H9 (cell line): ENCODE results near the gene AKAP17A. TPM values are rescaled to one million over a fixed set of nuclear protein-coding genes. Genes with fewer than 3 reads are reported as not detected.

Source experiments
- DNase-seq: peaks from one replicate; pipeline ENCODE4 v3.0.0-alpha.2; 2017
- H2AFZ ChIP-seq: one replicate; pipeline ENCODE4 v1.6.1; 2013; ENCODE audit warnings: mild to moderate bottlenecking, low read length, control low read depth, moderate library complexity
- H2AK5ac ChIP-seq: 2 replicates; pipeline ENCODE4 v1.6.1; 2013; ENCODE audit warnings: low read length, control low read depth, mixed read lengths; ENCODE audit not compliant: insufficient read length
- H2BK120ac ChIP-seq: one replicate; pipeline ENCODE4 v1.6.1; 2013; ENCODE audit warnings: low read depth, mild to moderate bottlenecking, low read length, control low read depth, inconsistent platforms; ENCODE audit not compliant: poor library complexity, severe bottlenecking
- H2BK12ac ChIP-seq: 2 replicates; pipeline ENCODE4 v1.6.1; 2013; ENCODE audit warnings: low read length, control low read depth, mixed read lengths, low read depth; ENCODE audit not compliant: insufficient read length
- H2BK15ac ChIP-seq: 2 replicates; pipeline ENCODE4 v1.6.1; 2013; ENCODE audit warnings: low read depth, low read length, control low read depth
- H2BK20ac ChIP-seq: one replicate; pipeline ENCODE4 v1.6.1; 2013; ENCODE audit warnings: low read depth, mild to moderate bottlenecking, low read length, control low read depth, inconsistent platforms; ENCODE audit not compliant: poor library complexity, severe bottlenecking
- H2BK5ac ChIP-seq: 2 replicates; pipeline ENCODE4 v1.6.1; 2013; ENCODE audit warnings: low read length, control low read depth, mixed read lengths; ENCODE audit not compliant: insufficient read length
- H3K14ac ChIP-seq: 2 replicates; pipeline ENCODE4 v1.6.1; 2013; ENCODE audit warnings: low read length, control low read depth; ENCODE audit not compliant: insufficient read depth
- H3K18ac ChIP-seq: 2 replicates; pipeline ENCODE4 v1.6.1; 2013; ENCODE audit warnings: low read depth, mild to moderate bottlenecking, mixed read lengths, low read length, control low read depth; ENCODE audit not compliant: insufficient read length
- H3K23ac ChIP-seq: 2 replicates; pipeline ENCODE4 v1.6.1; 2013; ENCODE audit warnings: low read length, control low read depth, mixed read lengths, low read depth; ENCODE audit not compliant: insufficient read length
- H3K23me2 ChIP-seq: 2 replicates; pipeline ENCODE4 v1.6.1; 2013; ENCODE audit warnings: low read depth, mild to moderate bottlenecking, mixed read lengths, low read length, control low read depth; ENCODE audit not compliant: insufficient read length, poor library complexity, severe bottlenecking
- H3K27ac ChIP-seq: 2 replicates; pipeline ENCODE4 v1.5.1; 2013; ENCODE audit warnings: low read length, control low read depth, mixed read lengths, low read depth; ENCODE audit not compliant: insufficient read length
- H3K27me3 ChIP-seq: 2 replicates; pipeline ENCODE4 v1.6.1; 2013; ENCODE audit warnings: low read length, control low read depth, inconsistent platforms; ENCODE audit not compliant: insufficient read depth
- H3K4ac ChIP-seq: 2 replicates; pipeline ENCODE4 v1.6.1; 2013; ENCODE audit warnings: low read depth, mild to moderate bottlenecking, control low read depth, inconsistent platforms, low read length, moderate library complexity
- H3K4me1 ChIP-seq: 2 replicates; pipeline ENCODE4 v1.6.1; 2013; ENCODE audit warnings: low read length, control low read depth, inconsistent platforms; ENCODE audit not compliant: insufficient read depth
- H3K4me2 ChIP-seq: 2 replicates; pipeline ENCODE4 v1.6.1; 2013; ENCODE audit warnings: low read length, control low read depth, mixed read lengths; ENCODE audit not compliant: insufficient read length, insufficient read depth
- H3K56ac ChIP-seq: 2 replicates; pipeline ENCODE4 v1.6.1; 2013; ENCODE audit warnings: low read depth, mild to moderate bottlenecking, mixed read lengths, low read length, control low read depth; ENCODE audit not compliant: insufficient read length
- H3K79me1 ChIP-seq: 2 replicates; pipeline ENCODE4 v1.6.1; 2013; ENCODE audit warnings: low read depth, mild to moderate bottlenecking, moderate library complexity, low read length, control low read depth, inconsistent platforms; ENCODE audit not compliant: insufficient read depth, poor library complexity, severe bottlenecking
- H3K79me2 ChIP-seq: 2 replicates; pipeline ENCODE4 v1.6.1; 2013; ENCODE audit warnings: low read length, control low read depth, inconsistent platforms; ENCODE audit not compliant: insufficient read depth
- H3K9ac ChIP-seq: 2 replicates; pipeline ENCODE4 v1.6.1; 2013; ENCODE audit warnings: low read length, control low read depth, mixed read lengths; ENCODE audit not compliant: insufficient read length; ENCODE audit errors: extremely low read depth
- H3K9me3 ChIP-seq: one replicate; pipeline ENCODE4 v1.6.1; 2013; ENCODE audit warnings: low read depth, low read length, inconsistent platforms; ENCODE audit not compliant: control insufficient read depth
- H3T11ph ChIP-seq: one replicate; pipeline ENCODE4 v1.6.1; 2013; ENCODE audit warnings: mild to moderate bottlenecking, low read length, control low read depth, inconsistent platforms
- H4K20me1 ChIP-seq: one replicate; pipeline ENCODE4 v1.6.1; 2013; ENCODE audit not compliant: control insufficient read depth, insufficient read length, insufficient read depth
- H4K5ac ChIP-seq: 2 replicates; pipeline ENCODE4 v1.6.1; 2013; ENCODE audit warnings: low read depth, mild to moderate bottlenecking, mixed read lengths, low read length, control low read depth; ENCODE audit not compliant: insufficient read length
- H4K8ac ChIP-seq: replicated peaks from 2 replicates; pipeline ENCODE4 v1.6.1; 2013; ENCODE audit warnings: low read length, control low read depth, mixed read lengths, low read depth; ENCODE audit not compliant: insufficient read length
- H4K91ac ChIP-seq: 2 replicates; pipeline ENCODE4 v1.6.1; 2013; ENCODE audit warnings: low read depth, mild to moderate bottlenecking, moderate library complexity, mixed read lengths, low read length, control low read depth; ENCODE audit not compliant: insufficient read length
- H3K27ac Mint-ChIP-seq, 3 experiments: 2 replicates in 2 of 3; 3 replicates in 1 of 3; pipeline ENCODE4 v1.8.0; 2020 to 2021; ENCODE audit warnings: mixed read lengths in 3 of 3, mild to moderate bottlenecking in 1 of 3, moderate library complexity in 1 of 3
- H3K27me3 Mint-ChIP-seq: 2 replicates; pipeline ENCODE4 v1.8.0; 2021; ENCODE audit warnings: low read depth, mild to moderate bottlenecking, moderate library complexity, mixed read lengths
- H3K36me3 Mint-ChIP-seq, 3 experiments: 2 replicates in 2 of 3; 3 replicates in 1 of 3; pipeline ENCODE4 v1.8.0; 2020 to 2021; ENCODE audit warnings: low read depth in 3 of 3, mixed read lengths in 3 of 3; ENCODE audit not compliant: insufficient read depth in 1 of 3
- H3K4me1 Mint-ChIP-seq, 2 experiments: 2 replicates each; pipeline ENCODE4 v1.8.0; 2020; ENCODE audit warnings: mixed read lengths in 2 of 2
- H3K4me3 Mint-ChIP-seq, 2 experiments: 2 replicates in 1 of 2; 3 replicates in 1 of 2; pipeline ENCODE4 v1.8.0; 2020 to 2021; ENCODE audit warnings: mild to moderate bottlenecking in 2 of 2, mixed read lengths in 2 of 2, moderate library complexity in 1 of 2
- H3K9me3 Mint-ChIP-seq, 2 experiments: 2 replicates in 1 of 2; 3 replicates in 1 of 2; pipeline ENCODE4 v1.8.0; 2020; ENCODE audit warnings: mild to moderate bottlenecking in 2 of 2, mixed read lengths in 2 of 2, moderate library complexity in 1 of 2
- WGBS: extraction: QIAGEN DNeasy Blood & Tissue Kit; methylation state at CpG from one replicate; pipeline ENCODE4 v1.1.7; 2013; ENCODE audit warnings: missing lambda C conversion rate, low lambda C conversion rate, mixed read lengths; ENCODE audit not compliant: insufficient read length; ENCODE audit errors: extremely low coverage; 5-methylcytosine and 5-hydroxymethylcytosine counted together
- total RNA-seq: library from RNA; stranded (reverse); gene quantifications from 2 replicates; pipeline ENCODE4 v1.2.1, GENCODE V29; 2021
- TF ChIP-seq, protein P1 (sequence below): fragments of 200-600 bp; sonication (generic); conservative IDR thresholded peaks from 3 replicates; pipeline ENCODE4 v1.8.0; 2021; ENCODE audit warnings: antibody characterized with exemption, mild to moderate bottlenecking

The AKAP17A gene
- total RNA-seq, 1 experiment from 2014 or later = 39.7 TPM

DNA sequence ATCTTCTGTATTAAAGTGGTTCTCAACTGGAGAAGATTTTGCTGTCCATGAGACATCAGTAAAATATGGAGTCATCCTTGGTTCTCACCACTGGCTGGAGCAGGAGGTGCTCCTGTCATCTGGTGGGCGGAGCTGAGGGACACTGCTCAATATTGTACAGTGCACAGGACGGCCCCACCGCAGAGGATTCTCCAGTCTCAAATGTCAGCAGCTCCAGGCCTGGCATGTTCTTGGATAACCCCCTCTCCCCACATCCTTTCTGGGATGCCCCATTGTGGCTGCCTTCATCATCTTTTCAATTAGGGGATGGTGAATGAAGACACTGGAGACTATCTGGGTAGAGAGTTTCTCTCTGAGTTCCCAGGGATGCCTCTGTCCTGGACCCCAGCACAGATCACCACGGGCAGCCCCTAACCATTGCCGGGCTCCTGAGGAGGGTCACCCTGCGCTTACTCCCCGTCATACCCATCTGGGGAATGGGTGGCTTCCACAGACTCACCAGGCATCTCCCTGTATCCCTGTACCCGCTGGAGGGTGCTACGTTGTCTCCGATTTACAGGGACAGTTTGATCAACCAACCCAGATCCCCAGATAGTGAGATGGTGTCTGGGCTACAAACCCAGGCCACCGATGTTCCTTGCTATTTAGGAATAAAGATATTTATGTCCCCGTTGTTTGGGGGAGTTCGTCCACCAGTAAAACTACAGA is 32.5 kb upstream of the AKAP17A start:
- Histone ChIP-seq H3K18ac (no peak overlapping the region), H3K9ac (no peak overlapping the region), H3K4me2 (no peak overlapping the region), H2AK5ac (no peak overlapping the region), H2BK5ac (no peak overlapping the region), H4K8ac (no peak overlapping the region), H3K56ac (no peak overlapping the region), H3K23me2 (no peaks in the 10 kb centered on the region), H2BK120ac (no peak overlapping the region), H3K79me2 (no peaks in the 10 kb centered on the region), H3K9me3 (no peaks in the 10 kb centered on the region), H4K91ac (no peak overlapping the region), H3K23ac (no peak overlapping the region), H2BK15ac (no peak overlapping the region), H3K14ac (no peak overlapping the region), H3T11ph (no peak overlapping the region), H3K4ac (no peak overlapping the region), H3K27ac (no peak overlapping the region), H2BK12ac (peak overlapping the region; percentile 62), H3K79me1 (no peaks in the 10 kb centered on the region), H4K5ac (no peak overlapping the region), H3K27me3 (no peaks in the 10 kb centered on the region), H2AFZ (no peak overlapping the region), H2BK20ac (no peak overlapping the region), H4K20me1 (no peaks in the 10 kb centered on the region), H3K4me1 (no peaks in the 10 kb centered on the region)
- H3K4me3 Mint-ChIP-seq = no peak overlapping the region
- TF ChIP-seq, protein P1, sequence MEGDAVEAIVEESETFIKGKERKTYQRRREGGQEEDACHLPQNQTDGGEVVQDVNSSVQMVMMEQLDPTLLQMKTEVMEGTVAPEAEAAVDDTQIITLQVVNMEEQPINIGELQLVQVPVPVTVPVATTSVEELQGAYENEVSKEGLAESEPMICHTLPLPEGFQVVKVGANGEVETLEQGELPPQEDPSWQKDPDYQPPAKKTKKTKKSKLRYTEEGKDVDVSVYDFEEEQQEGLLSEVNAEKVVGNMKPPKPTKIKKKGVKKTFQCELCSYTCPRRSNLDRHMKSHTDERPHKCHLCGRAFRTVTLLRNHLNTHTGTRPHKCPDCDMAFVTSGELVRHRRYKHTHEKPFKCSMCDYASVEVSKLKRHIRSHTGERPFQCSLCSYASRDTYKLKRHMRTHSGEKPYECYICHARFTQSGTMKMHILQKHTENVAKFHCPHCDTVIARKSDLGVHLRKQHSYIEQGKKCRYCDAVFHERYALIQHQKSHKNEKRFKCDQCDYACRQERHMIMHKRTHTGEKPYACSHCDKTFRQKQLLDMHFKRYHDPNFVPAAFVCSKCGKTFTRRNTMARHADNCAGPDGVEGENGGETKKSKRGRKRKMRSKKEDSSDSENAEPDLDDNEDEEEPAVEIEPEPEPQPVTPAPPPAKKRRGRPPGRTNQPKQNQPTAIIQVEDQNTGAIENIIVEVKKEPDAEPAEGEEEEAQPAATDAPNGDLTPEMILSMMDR = no peak
- H3K27ac Mint-ChIP-seq = no peak overlapping the region
- H3K4me1 Mint-ChIP-seq = peaks cover 2 to 3% of the 10 kb centered on the region in 2 experiments; a peak in 2 of 4 replicates
- no CpG with 5 or more reads among the region's 13 CpGs for WGBS
- no peak for DNase-seq
- H3K9me3 Mint-ChIP-seq = peaks cover 6 to 8% of the 10 kb centered on the region in 2 experiments; a peak in 4 of 5 replicates
- H3K36me3 Mint-ChIP-seq = peaks cover 0 to 5% (median 0%) of the 10 kb centered on the region in 3 experiments; a peak in 1 of 7 replicates
- peaks cover 3% of the 10 kb centered on the region for H3K27me3 Mint-ChIP-seq
